ENCODE measurements around the gene UCHL5.

DNA sequence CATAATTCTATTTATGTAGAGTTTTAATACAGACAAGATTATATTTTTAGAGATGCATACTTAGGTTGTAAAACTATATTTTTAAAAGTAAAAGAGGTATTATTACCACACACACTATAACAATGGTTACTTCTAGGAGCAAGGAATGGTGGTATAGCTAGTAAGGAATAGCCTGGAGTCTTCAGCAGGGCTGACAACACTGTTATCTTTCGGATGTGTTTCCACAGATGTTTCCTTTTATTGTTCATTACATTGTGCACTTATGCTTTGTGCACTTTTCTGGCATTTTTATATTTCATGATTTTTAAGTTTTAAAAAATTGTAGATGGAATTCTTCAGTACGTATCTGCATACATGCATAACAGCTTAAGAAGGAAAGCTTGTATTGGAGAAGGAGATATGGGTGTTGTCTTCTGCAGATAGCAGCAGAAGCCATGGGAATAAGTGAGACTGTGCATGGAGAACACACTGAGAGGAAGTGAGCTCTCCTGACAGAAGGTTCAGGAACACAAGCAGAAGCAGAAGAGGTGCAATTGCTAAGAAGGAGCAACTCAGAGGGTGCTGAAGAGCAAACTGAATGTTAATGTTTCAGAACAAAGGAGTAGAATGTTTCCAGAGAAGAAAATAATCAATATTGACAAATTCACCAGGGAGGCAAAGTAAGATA lies 91.8 kb downstream of the UCHL5 start:
- TF ChIP-seq, protein P1, sequence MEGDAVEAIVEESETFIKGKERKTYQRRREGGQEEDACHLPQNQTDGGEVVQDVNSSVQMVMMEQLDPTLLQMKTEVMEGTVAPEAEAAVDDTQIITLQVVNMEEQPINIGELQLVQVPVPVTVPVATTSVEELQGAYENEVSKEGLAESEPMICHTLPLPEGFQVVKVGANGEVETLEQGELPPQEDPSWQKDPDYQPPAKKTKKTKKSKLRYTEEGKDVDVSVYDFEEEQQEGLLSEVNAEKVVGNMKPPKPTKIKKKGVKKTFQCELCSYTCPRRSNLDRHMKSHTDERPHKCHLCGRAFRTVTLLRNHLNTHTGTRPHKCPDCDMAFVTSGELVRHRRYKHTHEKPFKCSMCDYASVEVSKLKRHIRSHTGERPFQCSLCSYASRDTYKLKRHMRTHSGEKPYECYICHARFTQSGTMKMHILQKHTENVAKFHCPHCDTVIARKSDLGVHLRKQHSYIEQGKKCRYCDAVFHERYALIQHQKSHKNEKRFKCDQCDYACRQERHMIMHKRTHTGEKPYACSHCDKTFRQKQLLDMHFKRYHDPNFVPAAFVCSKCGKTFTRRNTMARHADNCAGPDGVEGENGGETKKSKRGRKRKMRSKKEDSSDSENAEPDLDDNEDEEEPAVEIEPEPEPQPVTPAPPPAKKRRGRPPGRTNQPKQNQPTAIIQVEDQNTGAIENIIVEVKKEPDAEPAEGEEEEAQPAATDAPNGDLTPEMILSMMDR (IDR thresholded peaks at IDR 0.05; ENCODE audit: low read depth, low read length), result no peak
- no peak for TF ChIP-seq EZH2phosphoT487 (IDR thresholded peaks at IDR 0.05; ENCODE audit: low read depth)

Data from OCI-LY3 (cell line).